ENCODE data around the gene ZPR1. TPM values are rescaled to one million over a fixed set of nuclear protein-coding genes. Genes with fewer than 3 reads are reported as not detected.
A peak's percentile ranks its signal among the peaks of the same experiment; 100 is the strongest.

Gene ZPR1
- total RNA-seq, 4 donors from 2014 or later: 23.5 to 39.5 (median 24.0) TPM

- TF ChIP-seq POLR2A (IDR thresholded peaks at IDR 0.05): no peak
- TF ChIP-seq, protein P1, sequence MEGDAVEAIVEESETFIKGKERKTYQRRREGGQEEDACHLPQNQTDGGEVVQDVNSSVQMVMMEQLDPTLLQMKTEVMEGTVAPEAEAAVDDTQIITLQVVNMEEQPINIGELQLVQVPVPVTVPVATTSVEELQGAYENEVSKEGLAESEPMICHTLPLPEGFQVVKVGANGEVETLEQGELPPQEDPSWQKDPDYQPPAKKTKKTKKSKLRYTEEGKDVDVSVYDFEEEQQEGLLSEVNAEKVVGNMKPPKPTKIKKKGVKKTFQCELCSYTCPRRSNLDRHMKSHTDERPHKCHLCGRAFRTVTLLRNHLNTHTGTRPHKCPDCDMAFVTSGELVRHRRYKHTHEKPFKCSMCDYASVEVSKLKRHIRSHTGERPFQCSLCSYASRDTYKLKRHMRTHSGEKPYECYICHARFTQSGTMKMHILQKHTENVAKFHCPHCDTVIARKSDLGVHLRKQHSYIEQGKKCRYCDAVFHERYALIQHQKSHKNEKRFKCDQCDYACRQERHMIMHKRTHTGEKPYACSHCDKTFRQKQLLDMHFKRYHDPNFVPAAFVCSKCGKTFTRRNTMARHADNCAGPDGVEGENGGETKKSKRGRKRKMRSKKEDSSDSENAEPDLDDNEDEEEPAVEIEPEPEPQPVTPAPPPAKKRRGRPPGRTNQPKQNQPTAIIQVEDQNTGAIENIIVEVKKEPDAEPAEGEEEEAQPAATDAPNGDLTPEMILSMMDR (IDR thresholded peaks at IDR 0.05): no peak
- no peaks in the 10 kb centered on the region for H3K27me3 ChIP-seq
- H3K4me3 ChIP-seq (replicated peaks in 1 of 3): no peak overlapping the region
- no peaks in the 10 kb centered on the region for H3K9me3 ChIP-seq
- peaks cover 0 to 15% of the 10 kb centered on the region in 2 donors for H3K4me1 ChIP-seq
- no peak for DNase-seq
- 83 to 90% methylated on average over 4 to 9 of the region's 9 CpGs for WGBS, 2 donors
- no peaks in the 10 kb centered on the region for H3K36me3 ChIP-seq
- H3K27ac ChIP-seq: no peak overlapping the region
- intact Hi-C loops (cut with DNase I): no loop called here
Observed at GRCh38 chr11:116826751-116827431, 39.1 kb upstream of the ZPR1 start.

DNA sequence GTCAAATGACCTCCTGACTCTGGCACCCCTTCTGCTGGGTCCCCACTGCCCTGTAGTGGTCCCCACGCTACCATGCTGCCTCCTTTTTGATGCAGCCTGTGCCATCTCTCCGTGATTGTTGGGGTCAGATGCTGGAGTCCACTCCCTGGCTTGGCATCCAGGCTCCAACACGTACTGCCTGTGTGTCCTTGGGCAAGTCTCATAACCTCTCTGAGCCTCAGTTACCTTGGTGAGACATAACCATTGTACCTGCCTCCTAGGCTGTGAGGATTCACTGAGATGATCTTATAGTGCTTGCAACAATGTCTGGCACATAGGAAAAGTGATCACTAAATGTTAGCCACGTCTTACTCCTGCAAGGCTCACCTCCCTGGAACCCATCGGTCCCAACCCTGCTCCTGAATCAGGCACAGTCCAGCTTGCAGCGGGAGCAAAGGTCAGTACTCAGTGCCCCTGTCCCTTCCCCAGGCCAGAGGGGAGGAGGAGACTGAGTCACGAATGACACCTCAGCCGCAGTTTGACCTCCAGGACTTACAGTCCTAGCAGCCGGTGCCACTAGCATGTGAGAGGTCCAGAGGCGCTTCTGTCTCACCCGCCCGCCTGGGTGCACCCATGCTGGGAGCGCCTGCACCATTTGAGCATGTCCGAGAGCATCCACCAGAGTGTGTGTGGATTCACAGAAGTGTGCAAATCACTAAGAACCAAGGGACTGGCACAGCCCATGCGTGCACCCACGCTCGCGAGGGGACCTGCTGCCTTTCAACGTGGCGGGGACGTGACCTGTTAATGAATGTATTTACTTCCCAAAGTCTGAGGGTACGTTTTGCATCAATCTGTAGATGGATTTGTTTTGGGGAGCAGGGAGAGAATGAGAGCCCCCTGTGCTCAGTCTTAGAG is 38.3 kb upstream of the ZPR1 start:
- H3K4me3 ChIP-seq (replicated peaks in 1 of 3): no peak overlapping the region
- H3K36me3 ChIP-seq: no peaks in the 10 kb centered on the region
- TF ChIP-seq POLR2A (IDR thresholded peaks at IDR 0.05): no peak
- TF ChIP-seq, protein P1 (IDR thresholded peaks at IDR 0.05): no peak
- WGBS, 2 donors: 82 to 85% methylated on average over 14 to 21 of the region's 22 CpGs
- no peaks in the 10 kb centered on the region for H3K27me3 ChIP-seq
- no peak overlapping the region for H3K27ac ChIP-seq
- intact Hi-C loops (cut with DNase I): no loop called here
- DNase-seq: no peak
- no peaks in the 10 kb centered on the region for H3K9me3 ChIP-seq
- H3K4me1 ChIP-seq: peaks cover 0 to 15% of the 10 kb centered on the region in 2 donors

- TF ChIP-seq POLR2A (IDR thresholded peaks at IDR 0.05): no peak
- TF ChIP-seq, protein P1 (IDR thresholded peaks at IDR 0.05): no peak
- H3K4me3 ChIP-seq (replicated peaks in 1 of 3): no peak overlapping the region
- intact Hi-C loops (cut with DNase I): no loop called here
- 79 to 86% methylated on average over 5 of the region's 5 CpGs for WGBS, 2 donors
- no peaks in the 10 kb centered on the region for H3K27me3 ChIP-seq
- no peak for DNase-seq
- no peaks in the 10 kb centered on the region for H3K36me3 ChIP-seq
- H3K4me1 ChIP-seq: peaks cover 0 to 15% of the 10 kb centered on the region in 2 donors
- H3K9me3 ChIP-seq: no peaks in the 10 kb centered on the region
- H3K27ac ChIP-seq: no peak overlapping the region
Observed at GRCh38 chr11:116825434-116825833, 37.6 kb upstream of the ZPR1 start.

DNA sequence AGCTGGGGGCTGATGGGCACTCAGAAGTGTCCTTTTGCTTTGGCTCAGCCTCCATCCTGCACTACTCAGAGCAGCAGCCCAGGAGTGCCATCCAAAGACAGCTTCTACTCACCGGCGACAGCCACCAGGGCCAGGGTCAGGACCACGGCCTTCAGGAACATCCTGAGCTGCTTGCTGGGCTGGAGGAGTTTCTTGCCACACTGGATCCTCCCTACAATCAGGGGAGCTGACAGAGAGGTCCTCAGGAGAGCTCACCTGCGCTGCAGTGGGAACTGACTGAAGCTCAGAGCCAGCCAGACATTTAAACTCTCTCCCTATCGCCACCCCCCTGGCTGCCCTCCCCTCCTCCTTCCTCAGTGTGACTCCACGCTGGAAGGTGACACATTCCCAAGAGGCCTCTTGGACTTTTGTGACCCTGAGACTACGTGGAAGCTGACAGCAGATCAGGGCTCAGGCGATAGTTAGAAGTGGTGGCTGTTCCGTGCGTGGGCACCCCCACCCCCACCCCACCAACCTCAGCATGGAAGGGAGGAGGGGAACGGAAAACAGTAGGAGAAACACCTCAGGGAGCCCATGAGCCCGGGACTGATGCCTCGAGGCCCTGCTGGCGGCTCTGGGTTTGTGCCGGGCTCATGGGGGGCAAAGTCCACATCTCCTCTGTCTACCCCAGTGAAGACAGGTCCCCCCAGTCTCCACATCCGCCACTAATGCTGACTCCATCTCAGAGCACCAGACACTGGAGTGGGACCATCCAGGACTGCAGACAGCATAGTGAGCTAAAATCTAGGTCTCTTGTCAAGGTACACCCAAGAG is 35.4 kb upstream of the ZPR1 start, which contains the start of gene APOA4:
TSS of gene APOA4 (minus strand) at position 274 of the 813 bp plus-strand sequence. CDS start at position 161, 113 bp downstream.
- H3K4me1 ChIP-seq: peaks cover 0 to 10% of the 10 kb centered on the region in 2 donors
- peak; percentile 47 to 62 for DNase-seq
- intact Hi-C loops (cut with DNase I): no loop called here
- no peaks in the 10 kb centered on the region for H3K9me3 ChIP-seq
- WGBS, 2 donors: 65 to 71% methylated on average over 16 of the region's 16 CpGs
- peak within 1 kb of the TSS in 1 of 3 donors; percentile 11 for H3K27ac ChIP-seq
- H3K4me3 ChIP-seq (replicated peaks in 1 of 3): no peak within 1 kb of the TSS
- no peaks in the 10 kb centered on the region for H3K27me3 ChIP-seq
- TF ChIP-seq POLR2A (IDR thresholded peaks at IDR 0.05): no peak
- TF ChIP-seq, protein P1 (IDR thresholded peaks at IDR 0.05): no peak
- H3K36me3 ChIP-seq: no peaks in the 10 kb centered on the region

All from thyroid gland (tissue), 4 donors.